ENCODE data around the gene TPX2. TPM values are rescaled to one million over a fixed set of nuclear protein-coding genes. Genes with fewer than 3 reads are reported as not detected.

Gene TPX2
- polyA plus RNA-seq, 2 of the 4 experiments (the other 2 are of a cell fraction) = 92.9 TPM

DNA sequence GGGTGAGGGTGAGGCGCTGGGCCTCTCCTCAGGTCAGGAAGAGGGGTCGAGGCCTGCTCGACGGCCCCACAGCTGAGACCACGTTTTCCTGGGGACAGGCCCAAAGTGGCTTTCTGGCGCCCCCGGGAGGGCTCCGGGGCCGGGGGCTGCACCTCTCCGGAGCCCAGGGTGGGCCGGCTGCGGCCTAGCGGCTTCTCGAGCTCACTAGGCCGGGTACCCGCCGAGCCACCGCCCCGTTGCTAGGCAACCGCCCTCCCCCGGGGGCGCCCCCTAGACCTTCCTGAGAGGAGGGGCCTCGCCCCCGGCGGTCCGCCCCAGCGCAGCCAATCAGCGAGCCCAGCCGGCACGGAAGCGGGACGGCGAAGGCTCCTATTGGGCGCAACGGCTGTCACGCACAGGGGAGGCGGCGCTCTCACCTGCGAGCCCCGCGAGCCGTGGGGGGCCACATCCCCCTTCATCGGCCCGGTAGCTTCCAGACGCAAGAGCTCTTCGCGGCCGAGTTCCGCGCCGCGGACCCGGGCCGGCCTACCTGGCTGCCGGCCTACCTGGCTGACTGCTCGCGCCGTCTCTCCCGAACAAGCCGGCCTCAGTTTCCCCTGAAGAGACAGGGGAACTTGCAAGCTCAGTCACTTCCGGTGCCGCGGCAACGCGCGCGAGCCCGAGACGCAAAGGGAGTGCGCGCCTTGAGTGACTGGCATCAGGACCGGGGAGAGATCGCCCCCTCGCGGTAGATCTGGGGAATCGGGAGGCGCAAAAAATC lies 15.6 kb upstream of the TPX2 start (continued):
- TF ChIP-seq HMGXB4 (CRISPR knock-in tag; IDR thresholded peaks at IDR 0.05; ENCODE audit: borderline replicate concordance) (no peak), MAZ (IDR thresholded peaks at IDR 0.05; ENCODE audit: borderline replicate concordance, low read depth, low read length) (no peak), JUNB (IDR thresholded peaks at IDR 0.05) (no peak), POLR2A (IDR thresholded peaks at IDR 0.05; ENCODE audit: low read length) (peak; percentile 20; the same call in 1 of the 2 replicates), RAD21 (conservative IDR thresholded peaks at IDR 0.05 in 1 of 2, IDR thresholded peaks at IDR 0.05 in 1 of 2) (peak; percentile 97 to 98), FOXS1 (CRISPR knock-in tag; IDR thresholded peaks at IDR 0.05) (peak; percentile 66; the same call in 1 of the 2 replicates), MAFK (IDR thresholded peaks at IDR 0.05; ENCODE audit: partially characterized antibody) (peak; percentile 47), ZC3H11A (IDR thresholded peaks at IDR 0.05) (no peak), EHF (CRISPR knock-in tag; IDR thresholded peaks at IDR 0.05) (peak; percentile 79), CEBPB (IDR thresholded peaks at IDR 0.05) (no peak), USF2 (IDR thresholded peaks at IDR 0.05) (no peak; the same call in 1 of the 2 replicates), GATA3 (IDR thresholded peaks at IDR 0.05; ENCODE audit: borderline replicate concordance) (no peak), KDM1A (IDR thresholded peaks at IDR 0.05; ENCODE audit: low read depth) (no peak), HDAC2 (IDR thresholded peaks at IDR 0.05) (no peak), RNF2 (IDR thresholded peaks at IDR 0.05; ENCODE audit: borderline replicate concordance, low read depth) (no peak), KDM5A (IDR thresholded peaks at IDR 0.05) (no peak), CBX8 (IDR thresholded peaks at IDR 0.05) (no peak), NPAS2 (CRISPR knock-in tag; IDR thresholded peaks at IDR 0.05; ENCODE audit: borderline replicate concordance) (no peak), EHMT2 (IDR thresholded peaks at IDR 0.05; ENCODE audit: low read depth) (no peak), RFX5 (IDR thresholded peaks at IDR 0.05) (no peak; the same call in none of the 2 replicates), ESRRA (IDR thresholded peaks at IDR 0.05; ENCODE audit: borderline replicate concordance, low read length) (no peak), TFCP2L1 (CRISPR knock-in tag; IDR thresholded peaks at IDR 0.05) (no peak), CBX2 (IDR thresholded peaks at IDR 0.05; ENCODE audit: borderline replicate concordance, low read depth) (no peak), RARB (CRISPR knock-in tag; IDR thresholded peaks at IDR 0.05) (no peak)
- TF ChIP-seq, protein P1, sequence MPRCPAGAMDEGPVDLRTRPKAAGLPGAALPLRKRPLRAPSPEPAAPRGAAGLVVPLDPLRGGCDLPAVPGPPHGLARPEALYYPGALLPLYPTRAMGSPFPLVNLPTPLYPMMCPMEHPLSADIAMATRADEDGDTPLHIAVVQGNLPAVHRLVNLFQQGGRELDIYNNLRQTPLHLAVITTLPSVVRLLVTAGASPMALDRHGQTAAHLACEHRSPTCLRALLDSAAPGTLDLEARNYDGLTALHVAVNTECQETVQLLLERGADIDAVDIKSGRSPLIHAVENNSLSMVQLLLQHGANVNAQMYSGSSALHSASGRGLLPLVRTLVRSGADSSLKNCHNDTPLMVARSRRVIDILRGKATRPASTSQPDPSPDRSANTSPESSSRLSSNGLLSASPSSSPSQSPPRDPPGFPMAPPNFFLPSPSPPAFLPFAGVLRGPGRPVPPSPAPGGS (IDR thresholded peaks at IDR 0.05) = peak; percentile 6; the same call in 1 of the 3 replicates
- TF ChIP-seq, protein P2, sequence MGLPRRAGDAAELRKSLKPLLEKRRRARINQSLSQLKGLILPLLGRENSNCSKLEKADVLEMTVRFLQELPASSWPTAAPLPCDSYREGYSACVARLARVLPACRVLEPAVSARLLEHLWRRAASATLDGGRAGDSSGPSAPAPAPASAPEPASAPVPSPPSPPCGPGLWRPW (IDR thresholded peaks at IDR 0.05) = no peak
- TF ChIP-seq, protein P3, sequence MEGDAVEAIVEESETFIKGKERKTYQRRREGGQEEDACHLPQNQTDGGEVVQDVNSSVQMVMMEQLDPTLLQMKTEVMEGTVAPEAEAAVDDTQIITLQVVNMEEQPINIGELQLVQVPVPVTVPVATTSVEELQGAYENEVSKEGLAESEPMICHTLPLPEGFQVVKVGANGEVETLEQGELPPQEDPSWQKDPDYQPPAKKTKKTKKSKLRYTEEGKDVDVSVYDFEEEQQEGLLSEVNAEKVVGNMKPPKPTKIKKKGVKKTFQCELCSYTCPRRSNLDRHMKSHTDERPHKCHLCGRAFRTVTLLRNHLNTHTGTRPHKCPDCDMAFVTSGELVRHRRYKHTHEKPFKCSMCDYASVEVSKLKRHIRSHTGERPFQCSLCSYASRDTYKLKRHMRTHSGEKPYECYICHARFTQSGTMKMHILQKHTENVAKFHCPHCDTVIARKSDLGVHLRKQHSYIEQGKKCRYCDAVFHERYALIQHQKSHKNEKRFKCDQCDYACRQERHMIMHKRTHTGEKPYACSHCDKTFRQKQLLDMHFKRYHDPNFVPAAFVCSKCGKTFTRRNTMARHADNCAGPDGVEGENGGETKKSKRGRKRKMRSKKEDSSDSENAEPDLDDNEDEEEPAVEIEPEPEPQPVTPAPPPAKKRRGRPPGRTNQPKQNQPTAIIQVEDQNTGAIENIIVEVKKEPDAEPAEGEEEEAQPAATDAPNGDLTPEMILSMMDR (IDR thresholded peaks at IDR 0.05) = peak; percentile 95
